NCI-H1105 treated with DMSO at 0.1 percent for 48 hours (cell line): ENCODE results near the gene DIPK1A.

Experiments used
- DNase-seq: peaks from one replicate; lab custom pipeline; 2025; lab: John Stamatoyannopoulos, UW

The DIPK1A gene

DNA sequence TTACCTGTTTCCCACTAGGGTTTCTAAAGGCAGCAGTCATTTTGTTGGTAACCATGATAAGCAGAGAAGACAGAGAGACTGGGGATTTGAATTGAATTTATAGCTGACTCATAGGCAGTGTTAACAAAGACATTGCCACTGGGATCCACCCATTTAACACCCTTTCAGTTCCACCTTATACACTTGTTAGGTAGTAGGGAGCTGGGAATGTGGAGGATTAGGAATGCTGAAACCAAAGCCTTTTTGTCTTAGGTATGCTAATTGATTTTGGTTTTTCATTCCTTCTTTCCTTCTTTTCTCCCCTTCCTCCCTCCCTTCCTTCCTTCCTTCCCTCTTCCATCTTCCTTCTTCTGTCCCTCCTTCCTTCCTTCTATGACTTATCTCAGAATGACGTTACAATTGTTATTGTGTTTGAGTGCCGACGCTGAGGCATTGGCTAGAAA is 168.9 kb downstream of the DIPK1A start:
- DNase-seq = no peak
